Fibroblast of pulmonary artery (primary cell): ENCODE results near the gene ZRANB2.

Experiments used
- DNase-seq: peaks from one replicate; pipeline ENCODE4 v3.0.0-alpha.2; 2010; ENCODE audit warnings: low read depth
- H3K4me3 ChIP-seq: replicated peaks from 2 replicates; pipeline ENCODE4 v1.5.1; 2011; ENCODE audit warnings: low read depth, mild to moderate bottlenecking, control low read depth, low read length, moderate library complexity
- CTCF ChIP-seq: IDR thresholded peaks from 2 replicates; pipeline ENCODE4 v1.5.1; 2011; ENCODE audit warnings: mild to moderate bottlenecking, control low read depth, low read length, inconsistent platforms; ENCODE audit errors: missing control alignments

ZRANB2 gene

GRCh38 chr1:71072273-71072672 is 8.6 kb downstream of the ZRANB2 start:
- no peak overlapping the region for H3K4me3 ChIP-seq
- no peak for TF ChIP-seq CTCF
- no peak for DNase-seq

- H3K4me3 ChIP-seq, result no peak overlapping the region
- TF ChIP-seq CTCF, result no peak
- no peak for DNase-seq
These were observed 9.1 kb downstream of the ZRANB2 start for GRCh38 chr1:71071720-71072119.

GRCh38 chr1:71068325-71069240 is 12.3 kb downstream of the ZRANB2 start:
- no peak for DNase-seq
- no peak for TF ChIP-seq CTCF
- H3K4me3 ChIP-seq, result no peak overlapping the region

- H3K4me3 ChIP-seq, result no peak overlapping the region
- no peak for DNase-seq
- TF ChIP-seq CTCF, result no peak
These were observed 26.0 kb downstream of the ZRANB2 start for GRCh38 chr1:71054791-71055190.

GRCh38 chr1:71054281-71054731 is 26.5 kb downstream of the ZRANB2 start:
- no peak for DNase-seq
- TF ChIP-seq CTCF, result no peak

GRCh38 chr1:71053758-71054157 is 27.1 kb downstream of the ZRANB2 start:
- no peak for TF ChIP-seq CTCF
- H3K4me3 ChIP-seq, result no peak overlapping the region

More at GRCh38 chr1:71054281-71054731, 26.5 kb downstream of the ZRANB2 start:
- no peak overlapping the region for H3K4me3 ChIP-seq

More at GRCh38 chr1:71053758-71054157, 27.1 kb downstream of the ZRANB2 start:
- no peak for DNase-seq
